Measurements from ENCODE around the gene RSAD1. TPM values are rescaled to one million over a fixed set of nuclear protein-coding genes. Genes with fewer than 3 reads are reported as not detected.

The RSAD1 gene
- total RNA-seq, 2 experiments from 2014 or later: 44.6 to 44.7 TPM

- ChIA-PET POLR2A (no interaction called here), CTCF (no interaction called here)
- ATAC-seq (ENCODE audit: poor library complexity) (no peak), DNase-seq (no peak)
- Mint-ChIP-seq H3K36me3 (ENCODE audit: low read depth) (peaks cover 4% of the 10 kb centered on the region), H3K27me3 (no peaks in the 10 kb centered on the region), H3K4me1 (ENCODE audit: low read depth) (no peaks in the 10 kb centered on the region), H3K27ac (no peak overlapping the region), H3K9me3 (no peaks in the 10 kb centered on the region), H3K4me3 (no peak overlapping the region)
- no peak for TF ChIP-seq CTCF (IDR thresholded peaks at IDR 0.05)
- no peaks in the 10 kb centered on the region for H3K36me3 ChIP-seq (ENCODE audit: insufficient read depth, low read length)
- no peaks in the 10 kb centered on the region for H3K9me3 ChIP-seq (ENCODE audit: control insufficient read depth in 1 of 2, insufficient read depth in 1 of 2, low read length in 2 of 2)
- H3K4me1 ChIP-seq (ENCODE audit: insufficient read depth, low read length): no peaks in the 10 kb centered on the region
- no peak overlapping the region for H3K4me3 ChIP-seq (ENCODE audit: low read length)
- H3K27me3 ChIP-seq (ENCODE audit: control insufficient read depth in 1 of 2, insufficient read depth in 2 of 2, low read length in 2 of 2): no peaks in the 10 kb centered on the region
- intact Hi-C loops (cut with DNase I, micrococcal nuclease): no loop called here
- no peak overlapping the region for H3K27ac ChIP-seq (ENCODE audit: low read depth in 1 of 2, low read length in 2 of 2)
These were observed 38.4 kb upstream of the RSAD1 start for GRCh38 chr17:50440172-50440837.

- no peak overlapping the region for H3K4me3 ChIP-seq (ENCODE audit: low read length)
- POLR2A ChIA-PET: no interaction called here
These were observed 37.5 kb upstream of the RSAD1 start for GRCh38 chr17:50440838-50441829.

More at GRCh38 chr17:50440838-50441829, 37.5 kb upstream of the RSAD1 start:
- DNase-seq (no peak), ATAC-seq (ENCODE audit: poor library complexity) (no peak)
- peaks cover 4% of the 10 kb centered on the region for H3K36me3 Mint-ChIP-seq (ENCODE audit: low read depth)
- no peak overlapping the region for H3K27ac Mint-ChIP-seq
- TF ChIP-seq CTCF (IDR thresholded peaks at IDR 0.05): no peak
- Histone ChIP-seq H3K27me3 (ENCODE audit: control insufficient read depth in 1 of 2, insufficient read depth in 2 of 2, low read length in 2 of 2) (no peaks in the 10 kb centered on the region), H3K36me3 (ENCODE audit: insufficient read depth, low read length) (no peaks in the 10 kb centered on the region), H3K4me1 (ENCODE audit: insufficient read depth, low read length) (no peaks in the 10 kb centered on the region), H3K9me3 (ENCODE audit: control insufficient read depth in 1 of 2, insufficient read depth in 1 of 2, low read length in 2 of 2) (no peaks in the 10 kb centered on the region), H3K27ac (ENCODE audit: low read depth in 1 of 2, low read length in 2 of 2) (no peak overlapping the region)
- no peak overlapping the region for H3K4me3 Mint-ChIP-seq
- no peaks in the 10 kb centered on the region for H3K4me1 Mint-ChIP-seq (ENCODE audit: low read depth)
- CTCF ChIA-PET: no interaction called here
- no peaks in the 10 kb centered on the region for H3K9me3 Mint-ChIP-seq
- intact Hi-C loops (cut with DNase I, micrococcal nuclease): no loop called here
- no peaks in the 10 kb centered on the region for H3K27me3 Mint-ChIP-seq
